Stimulated activated CD4-positive, alpha-beta T cell treated with anti-CD3 and anti-CD28 coated beads, Interleukin-1b, Interleukin-23, amount 100 ng/mL, for 4 hours (primary cell): Measurements from ENCODE around the gene PNKP.

ENCODE experiments used
- DNase-seq, 2 donors: peaks; one replicate each; pipeline ENCODE4 v3.0.0-alpha.2; 2020; ENCODE audit warnings: low read depth in 2 of 2

Gene PNKP

GRCh38 chr19:49866933-49867782 is at the start of gene PNKP:
Gene PNKP, minus strand, starts transcription at chr19:49867576. Its CDS starts 372 bp downstream, at chr19:49867204.
- peak; percentile 82 to 95 for DNase-seq

- DNase-seq: no peak
Measured at GRCh38 chr19:49915271-49915670, 47.9 kb upstream of the PNKP start.

GRCh38 chr19:49913720-49914119 is 46.3 kb upstream of the PNKP start:
- no peak for DNase-seq

- no peak for DNase-seq
Measured at GRCh38 chr19:49912965-49913685, 45.7 kb upstream of the PNKP start.

- DNase-seq: no peak
Measured at GRCh38 chr19:49911381-49912145, 44.2 kb upstream of the PNKP start.

GRCh38 chr19:49910179-49910578 is 42.8 kb upstream of the PNKP start:
- no peak for DNase-seq

- no peak for DNase-seq
Measured at GRCh38 chr19:49908480-49909420, 41.4 kb upstream of the PNKP start.

- no peak for DNase-seq
Measured at GRCh38 chr19:49907745-49908446, 40.5 kb upstream of the PNKP start.

GRCh38 chr19:49906879-49907564 is 39.6 kb upstream of the PNKP start:
- DNase-seq: no peak

- DNase-seq: no peak
Measured at GRCh38 chr19:49904136-49904535, 36.8 kb upstream of the PNKP start.

GRCh38 chr19:49896863-49897621 is 29.7 kb upstream of the PNKP start, which contains the start of gene IL4I1:
Gene IL4I1, minus strand, starts transcription at chr19:49896887. Its CDS starts 727 bp downstream, at chr19:49896160.
- peak; percentile 45 to 49 for DNase-seq

GRCh38 chr19:49895566-49896297 is 28.4 kb upstream of the PNKP start:
- DNase-seq: no peak

- no peak for DNase-seq
Measured at GRCh38 chr19:49894879-49895565, 27.6 kb upstream of the PNKP start.

- no peak for DNase-seq
Measured at GRCh38 chr19:49894011-49894664, 26.8 kb upstream of the PNKP start.

GRCh38 chr19:49892716-49893115 is 25.3 kb upstream of the PNKP start:
- DNase-seq: no peak

- no peak for DNase-seq
Measured at GRCh38 chr19:49891393-49891792, 24.0 kb upstream of the PNKP start.
